ENCODE data around the gene DRAXIN. TPM values are rescaled to one million over a fixed set of nuclear protein-coding genes. Genes with fewer than 3 reads are reported as not detected.

The DRAXIN gene
- total and polyA plus RNA-seq, 12 donors: under 0.01 to 0.08 (median 0.06) TPM; not detected in 7

GRCh38 chr1:11712285-11712684 is 20.8 kb downstream of the DRAXIN start:
- intact Hi-C loops (cut with DNase I): loop anchor here in 1 of 2 donors (10.0 kb wide), 1 partner anchor 367 kb away; no protein-coding TSS in a partner anchor
- no peaks in the 10 kb centered on the region for H3K9me3 ChIP-seq (replicated peaks in 1 of 3)
- TF ChIP-seq CTCF (IDR thresholded peaks at IDR 0.05) (no peak), POLR2A (IDR thresholded peaks at IDR 0.05) (no peak)
- DNase-seq: no peak
- H3K27me3 ChIP-seq: peaks cover 9% of the 10 kb centered on the region
- WGBS, 4 donors: 84 to 90% (median 85%) methylated on average over 2 to 8 of the region's 8 CpGs
- no peak overlapping the region for H3K27ac ChIP-seq
- H3K4me3 ChIP-seq: no peak overlapping the region
- no peaks in the 10 kb centered on the region for H3K36me3 ChIP-seq (replicated peaks in 1 of 2)
- no peaks in the 10 kb centered on the region for H3K4me1 ChIP-seq (replicated peaks in 1 of 2)

- no peaks in the 10 kb centered on the region for H3K9me3 ChIP-seq (replicated peaks in 1 of 3)
- no peak overlapping the region for H3K4me3 ChIP-seq
- H3K27me3 ChIP-seq: peaks cover 9% of the 10 kb centered on the region
- intact Hi-C loops (cut with DNase I): loop anchor here in 1 of 2 donors (10.0 kb wide), 1 partner anchor 368 kb away; no protein-coding TSS in a partner anchor
- no peaks in the 10 kb centered on the region for H3K36me3 ChIP-seq (replicated peaks in 1 of 2)
- 68 to 78% (median 73%) methylated on average over 9 to 11 of the region's 11 CpGs for WGBS, 4 donors
- TF ChIP-seq POLR2A (IDR thresholded peaks at IDR 0.05): no peak
- no peak for TF ChIP-seq CTCF (IDR thresholded peaks at IDR 0.05)
- no peaks in the 10 kb centered on the region for H3K4me1 ChIP-seq (replicated peaks in 1 of 2)
- peak in 1 of 7 donors; percentile 6 for DNase-seq
- H3K27ac ChIP-seq: no peak overlapping the region
Measured at GRCh38 chr1:11713095-11713494, 21.6 kb downstream of the DRAXIN start.

- Histone ChIP-seq H3K27me3 (peaks cover 9% of the 10 kb centered on the region), H3K36me3 (replicated peaks in 1 of 2) (no peaks in the 10 kb centered on the region), H3K4me3 (no peak overlapping the region), H3K4me1 (replicated peaks in 1 of 2) (peaks cover 0 to 8% of the 10 kb centered on the region in 2 donors), H3K27ac (no peak overlapping the region), H3K9me3 (replicated peaks in 1 of 3) (no peaks in the 10 kb centered on the region)
- DNase-seq: no peak
- intact Hi-C loops (cut with DNase I): loop anchor here in 1 of 2 donors (5.0 to 10.0 kb wide), 2 partner anchors 53 to 370 kb away; partner anchors contain the start of gene FBXO6
- TF ChIP-seq POLR2A (IDR thresholded peaks at IDR 0.05) (no peak), CTCF (IDR thresholded peaks at IDR 0.05) (no peak)
- 70 to 87% (median 75%) methylated on average over 10 to 24 of the region's 24 CpGs for WGBS, 4 donors
Measured at GRCh38 chr1:11714831-11715575, 23.5 kb downstream of the DRAXIN start.

GRCh38 chr1:11719313-11720032 is 28.0 kb downstream of the DRAXIN start:
- Histone ChIP-seq H3K4me3 (peak overlapping the region in 2 of 4 donors; percentile 9 to 19), H3K4me1 (replicated peaks in 1 of 2) (peaks cover 0 to 9% of the 10 kb centered on the region in 2 donors), H3K36me3 (replicated peaks in 1 of 2) (no peaks in the 10 kb centered on the region), H3K9me3 (replicated peaks in 1 of 3) (no peaks in the 10 kb centered on the region), H3K27me3 (no peaks in the 10 kb centered on the region), H3K27ac (peak overlapping the region in 2 of 5 donors; percentile 60 to 62)
- WGBS, 4 donors: 9 to 26% (median 11%) methylated on average over 21 to 44 of the region's 44 CpGs
- peak; percentile 73 to 94 (median 84) for DNase-seq
- intact Hi-C loops (cut with DNase I): loop anchor here (5.0 to 10.0 kb wide), 3 partner anchors 57 to 375 kb away; partner anchors contain the start of genes FBXO2 (in 1 of the 2), FBXO44 (in 1 of the 2) and FBXO6 (in 1 of the 2)
- TF ChIP-seq CTCF (IDR thresholded peaks at IDR 0.05) (peak; percentile 88 to 97 (median 93)), POLR2A (IDR thresholded peaks at IDR 0.05) (no peak)
